SKM-1 treated with dmso at 0.1 percent for 144 hours (cell line): ENCODE data around the gene ZSCAN26.
"Not testable (repeated sequence)": the region's sequence is repeated elsewhere in the genome, so short reads cannot be mapped to it uniquely, and the experiment has no call there.

Source experiments
- DNase-seq: peaks from one replicate; lab custom pipeline; 2025; ENCODE audit not compliant: unreplicated experiment; lab: John Stamatoyannopoulos, UW

The ZSCAN26 gene

GRCh38 chr6:28254121-28254519 lies 12.8 kb upstream of the ZSCAN26 start:
- DNase-seq, result no peak

- DNase-seq, result no peak
These were observed 9.9 kb upstream of the ZSCAN26 start for GRCh38 chr6:28257042-28257441.

- no peak for DNase-seq
These were observed 7.8 kb upstream of the ZSCAN26 start, which contains the start of gene NKAPL for GRCh38 chr6:28258877-28259777. Gene NKAPL, plus strand, starts transcription at chr6:28259297. Its CDS starts 75 bp downstream, at chr6:28259372.

GRCh38 chr6:28263922-28264321 lies 3.0 kb upstream of the ZSCAN26 start:
- DNase-seq, result no peak

GRCh38 chr6:28264834-28265401 lies 2.0 kb upstream of the ZSCAN26 start:
- DNase-seq, result no peak

- DNase-seq, result no peak
These were observed 381 bp upstream of the ZSCAN26 start for GRCh38 chr6:28266563-28266961.

- DNase-seq, result no peak
These were observed 734 bp downstream of the ZSCAN26 start for GRCh38 chr6:28267695-28268059.

- DNase-seq, result no peak
These were observed 2.5 kb downstream of the ZSCAN26 start for GRCh38 chr6:28269492-28269891.

- DNase-seq, result no peak
These were observed 7.9 kb downstream of the ZSCAN26 start for GRCh38 chr6:28274888-28275287.

GRCh38 chr6:28277746-28278145 lies 10.8 kb downstream of the ZSCAN26 start:
- DNase-seq, result no peak

- DNase-seq, result no peak
These were observed 13.8 kb downstream of the ZSCAN26 start for GRCh38 chr6:28280595-28281287.

GRCh38 chr6:28281288-28282064 lies 14.5 kb downstream of the ZSCAN26 start, which contains the start of gene PGBD1:
Gene PGBD1, plus strand, starts transcription at chr6:28281572. Its CDS starts 2,242 bp downstream, at chr6:28283814.
- peak; percentile 7 for DNase-seq

- no peak for DNase-seq
These were observed 16.0 kb downstream of the ZSCAN26 start for GRCh38 chr6:28282926-28283325.

GRCh38 chr6:28291573-28291972 lies 24.6 kb downstream of the ZSCAN26 start:
- no peak for DNase-seq

- DNase-seq, result no peak
These were observed 28.4 kb downstream of the ZSCAN26 start for GRCh38 chr6:28295326-28295725.

- no peak for DNase-seq
These were observed 29.6 kb downstream of the ZSCAN26 start for GRCh38 chr6:28296520-28297060.

GRCh38 chr6:28303570-28303969 lies 36.6 kb downstream of the ZSCAN26 start:
- no peak for DNase-seq

GRCh38 chr6:28306363-28306762 lies 39.4 kb downstream of the ZSCAN26 start:
- not testable (repeated sequence) for DNase-seq

GRCh38 chr6:28311139-28311823 lies 44.3 kb downstream of the ZSCAN26 start:
- DNase-seq, result no peak

- DNase-seq, result no peak
These were observed 46.0 kb downstream of the ZSCAN26 start for GRCh38 chr6:28312939-28313338.
